LNCAP (cell line): ENCODE measurements around the gene IRF8.

Experiments used
- TF ChIP-seq, protein P1 (sequence below): fragments of 450-650 bp; IDR thresholded peaks from 2 replicates; pipeline ENCODE4 v1.5.1; 2017; ENCODE audit warnings: mild to moderate bottlenecking

The IRF8 gene

DNA sequence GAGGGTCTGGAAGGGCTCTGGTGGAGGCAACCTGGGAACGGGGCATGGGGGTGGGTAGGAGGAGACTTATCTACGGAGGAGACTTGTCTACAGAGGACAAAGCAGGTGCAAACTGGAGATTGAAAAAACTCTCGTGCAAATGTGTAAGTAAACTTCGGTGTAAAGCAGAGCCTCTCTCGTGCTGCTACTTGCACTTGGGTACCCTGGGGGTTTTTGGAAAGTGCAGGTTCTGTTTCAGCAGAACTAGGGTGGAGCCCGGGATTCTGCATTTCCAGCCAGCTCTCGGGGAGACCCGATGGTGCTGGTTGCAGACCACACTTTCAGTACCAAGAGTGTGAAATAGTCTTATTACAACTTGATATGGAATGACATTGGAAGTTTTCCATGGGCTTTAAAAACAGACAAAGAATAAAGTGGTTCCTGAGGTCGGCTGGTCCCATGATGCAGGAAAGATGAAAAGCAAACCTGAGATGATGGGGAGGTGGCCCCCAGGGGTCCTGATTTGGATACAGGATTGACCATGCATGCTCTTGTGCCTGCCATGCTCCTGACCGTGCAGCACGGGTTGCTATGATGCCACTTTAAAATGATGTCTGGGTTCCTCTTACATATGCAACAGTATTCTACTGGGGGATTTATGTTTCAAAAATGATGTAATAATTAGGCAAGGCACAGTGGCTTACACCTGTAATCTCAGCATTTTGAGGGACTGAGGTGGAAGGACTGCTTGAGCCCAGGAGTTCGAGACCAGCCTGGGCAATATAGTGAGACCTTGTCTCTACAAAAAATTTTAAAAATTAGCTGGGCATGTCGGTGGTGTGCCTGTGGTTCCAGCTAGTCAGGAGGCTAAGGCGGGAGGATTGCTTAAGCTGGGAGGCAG lies 69.3 kb downstream of the IRF8 start:
- TF ChIP-seq, protein P1, sequence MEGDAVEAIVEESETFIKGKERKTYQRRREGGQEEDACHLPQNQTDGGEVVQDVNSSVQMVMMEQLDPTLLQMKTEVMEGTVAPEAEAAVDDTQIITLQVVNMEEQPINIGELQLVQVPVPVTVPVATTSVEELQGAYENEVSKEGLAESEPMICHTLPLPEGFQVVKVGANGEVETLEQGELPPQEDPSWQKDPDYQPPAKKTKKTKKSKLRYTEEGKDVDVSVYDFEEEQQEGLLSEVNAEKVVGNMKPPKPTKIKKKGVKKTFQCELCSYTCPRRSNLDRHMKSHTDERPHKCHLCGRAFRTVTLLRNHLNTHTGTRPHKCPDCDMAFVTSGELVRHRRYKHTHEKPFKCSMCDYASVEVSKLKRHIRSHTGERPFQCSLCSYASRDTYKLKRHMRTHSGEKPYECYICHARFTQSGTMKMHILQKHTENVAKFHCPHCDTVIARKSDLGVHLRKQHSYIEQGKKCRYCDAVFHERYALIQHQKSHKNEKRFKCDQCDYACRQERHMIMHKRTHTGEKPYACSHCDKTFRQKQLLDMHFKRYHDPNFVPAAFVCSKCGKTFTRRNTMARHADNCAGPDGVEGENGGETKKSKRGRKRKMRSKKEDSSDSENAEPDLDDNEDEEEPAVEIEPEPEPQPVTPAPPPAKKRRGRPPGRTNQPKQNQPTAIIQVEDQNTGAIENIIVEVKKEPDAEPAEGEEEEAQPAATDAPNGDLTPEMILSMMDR = no peak

DNA sequence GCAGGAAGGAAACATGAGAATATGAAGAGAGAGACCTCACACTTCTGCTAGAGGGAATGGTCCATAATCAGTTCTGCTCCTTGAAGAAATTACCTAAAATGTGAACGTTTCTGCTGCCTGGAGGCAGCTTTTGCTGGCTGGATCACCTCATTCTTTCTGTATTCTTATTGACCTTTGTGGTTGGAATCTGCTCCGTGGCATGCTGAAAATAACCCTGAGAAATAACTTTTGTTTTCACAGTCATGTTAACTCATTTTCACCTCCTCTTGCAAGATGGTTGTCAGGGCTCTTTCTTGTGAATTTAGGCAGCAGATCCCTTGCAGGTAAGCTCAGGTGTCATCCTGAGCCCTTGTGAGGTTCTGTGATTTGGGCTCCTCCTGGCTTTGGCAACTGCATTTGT lies 70.2 kb downstream of the IRF8 start:
- TF ChIP-seq, protein P1 = no peak

DNA sequence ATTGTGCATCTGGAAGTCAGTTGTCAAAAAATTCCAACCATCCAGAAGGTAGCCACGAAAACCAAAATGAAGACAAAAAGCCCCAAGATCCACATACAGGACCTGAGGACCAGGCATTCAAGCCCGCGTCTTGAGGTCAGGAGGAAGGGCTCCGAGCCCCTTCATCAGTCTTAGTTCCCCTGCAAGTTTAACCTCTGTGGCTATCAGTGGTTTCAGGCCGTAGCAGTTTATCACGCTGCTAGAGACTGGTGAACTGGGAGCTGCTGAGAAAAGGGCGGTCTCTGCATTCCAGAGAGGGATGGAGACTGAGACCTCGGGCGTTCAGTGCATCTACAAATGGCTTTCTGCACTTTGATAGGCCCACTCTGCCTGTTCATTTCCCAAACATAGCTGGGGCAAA lies 70.6 kb downstream of the IRF8 start:
- TF ChIP-seq, protein P1 = no peak

DNA sequence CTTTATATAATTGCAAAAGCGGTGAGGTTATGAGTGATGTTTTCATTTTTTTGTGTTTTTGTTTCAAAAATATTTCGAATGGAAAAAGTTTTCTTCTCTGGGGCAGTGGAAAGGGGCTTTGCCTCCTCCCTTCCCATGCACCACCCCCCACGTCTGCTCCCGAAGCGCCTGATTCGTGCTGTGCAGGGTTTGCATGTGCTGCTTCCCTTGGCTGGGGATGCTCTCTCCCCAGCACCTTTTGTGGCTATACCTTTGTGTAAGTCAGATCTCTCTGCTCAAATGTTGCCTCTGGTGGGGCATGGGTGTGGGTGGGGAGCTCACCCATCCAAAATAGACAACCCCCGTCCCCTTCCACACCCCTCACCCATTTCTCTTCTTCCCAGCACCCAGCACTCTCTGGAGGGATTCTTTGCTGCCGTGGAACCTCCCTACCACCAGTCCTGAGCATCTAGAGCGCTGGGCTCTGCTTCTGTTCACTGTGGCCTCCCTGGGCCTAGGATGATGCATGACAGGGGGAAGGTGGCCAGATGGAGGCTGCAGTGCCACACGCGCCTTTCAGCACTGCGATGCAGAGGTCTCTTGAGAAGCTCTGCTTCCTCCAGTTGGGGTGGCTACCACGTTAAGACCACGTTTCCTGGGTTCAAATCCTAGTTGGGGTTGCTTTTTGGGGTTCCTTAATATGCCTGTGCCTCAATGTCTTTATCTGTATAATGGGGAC lies 71.2 kb downstream of the IRF8 start:
- TF ChIP-seq, protein P1 = no peak

DNA sequence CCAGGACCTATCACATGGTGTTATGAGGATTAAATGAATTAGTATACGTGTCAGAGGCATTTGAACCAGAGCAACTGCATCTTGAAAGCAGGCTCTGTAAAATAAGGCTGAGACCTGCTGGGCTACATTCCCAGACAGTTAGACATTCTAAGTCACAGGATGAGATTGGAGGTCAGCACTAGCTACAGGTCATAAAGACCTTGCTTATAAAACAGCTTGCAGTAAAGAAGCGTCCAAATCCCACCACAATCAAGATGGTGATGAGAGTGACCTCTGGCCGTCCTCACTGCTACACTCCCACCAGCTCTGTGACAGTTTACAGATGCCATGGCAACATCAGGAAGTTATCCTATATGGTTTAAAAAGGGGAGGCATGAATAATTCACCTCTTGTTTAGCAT lies 71.8 kb downstream of the IRF8 start:
- TF ChIP-seq, protein P1 = no peak
